ENCODE data around the gene TREM2. TPM values are rescaled to one million over a fixed set of nuclear protein-coding genes. Genes with fewer than 3 reads are reported as not detected.

Gene TREM2
- total and polyA plus RNA-seq, 2 of the 8 experiments (the other 6 are each of a cell fraction or from before 2014, with no cell fraction given) = 0.20 TPM; not detected in 1

DNA sequence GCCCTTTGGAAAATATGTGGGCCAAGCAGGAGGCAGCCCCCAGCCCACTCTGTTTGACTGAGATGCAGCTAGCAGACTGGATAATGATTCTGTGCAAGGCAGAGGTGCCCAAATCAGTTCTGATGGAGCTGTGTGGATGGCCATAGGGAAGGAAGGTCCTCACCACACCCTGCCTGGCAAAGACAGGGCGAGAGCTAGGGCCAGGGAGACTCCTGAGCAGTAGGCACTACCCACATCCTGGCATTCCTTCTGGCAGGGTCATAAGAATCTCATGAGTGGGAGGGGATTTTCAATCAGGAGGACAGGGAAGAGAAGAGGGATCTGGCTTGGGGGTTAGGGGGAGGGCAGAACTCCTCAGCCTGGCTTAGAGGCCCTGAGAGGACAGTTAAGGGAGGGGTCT lies 18.6 kb upstream of the TREM2 start (continued):
- TF ChIP-seq, protein P1, sequence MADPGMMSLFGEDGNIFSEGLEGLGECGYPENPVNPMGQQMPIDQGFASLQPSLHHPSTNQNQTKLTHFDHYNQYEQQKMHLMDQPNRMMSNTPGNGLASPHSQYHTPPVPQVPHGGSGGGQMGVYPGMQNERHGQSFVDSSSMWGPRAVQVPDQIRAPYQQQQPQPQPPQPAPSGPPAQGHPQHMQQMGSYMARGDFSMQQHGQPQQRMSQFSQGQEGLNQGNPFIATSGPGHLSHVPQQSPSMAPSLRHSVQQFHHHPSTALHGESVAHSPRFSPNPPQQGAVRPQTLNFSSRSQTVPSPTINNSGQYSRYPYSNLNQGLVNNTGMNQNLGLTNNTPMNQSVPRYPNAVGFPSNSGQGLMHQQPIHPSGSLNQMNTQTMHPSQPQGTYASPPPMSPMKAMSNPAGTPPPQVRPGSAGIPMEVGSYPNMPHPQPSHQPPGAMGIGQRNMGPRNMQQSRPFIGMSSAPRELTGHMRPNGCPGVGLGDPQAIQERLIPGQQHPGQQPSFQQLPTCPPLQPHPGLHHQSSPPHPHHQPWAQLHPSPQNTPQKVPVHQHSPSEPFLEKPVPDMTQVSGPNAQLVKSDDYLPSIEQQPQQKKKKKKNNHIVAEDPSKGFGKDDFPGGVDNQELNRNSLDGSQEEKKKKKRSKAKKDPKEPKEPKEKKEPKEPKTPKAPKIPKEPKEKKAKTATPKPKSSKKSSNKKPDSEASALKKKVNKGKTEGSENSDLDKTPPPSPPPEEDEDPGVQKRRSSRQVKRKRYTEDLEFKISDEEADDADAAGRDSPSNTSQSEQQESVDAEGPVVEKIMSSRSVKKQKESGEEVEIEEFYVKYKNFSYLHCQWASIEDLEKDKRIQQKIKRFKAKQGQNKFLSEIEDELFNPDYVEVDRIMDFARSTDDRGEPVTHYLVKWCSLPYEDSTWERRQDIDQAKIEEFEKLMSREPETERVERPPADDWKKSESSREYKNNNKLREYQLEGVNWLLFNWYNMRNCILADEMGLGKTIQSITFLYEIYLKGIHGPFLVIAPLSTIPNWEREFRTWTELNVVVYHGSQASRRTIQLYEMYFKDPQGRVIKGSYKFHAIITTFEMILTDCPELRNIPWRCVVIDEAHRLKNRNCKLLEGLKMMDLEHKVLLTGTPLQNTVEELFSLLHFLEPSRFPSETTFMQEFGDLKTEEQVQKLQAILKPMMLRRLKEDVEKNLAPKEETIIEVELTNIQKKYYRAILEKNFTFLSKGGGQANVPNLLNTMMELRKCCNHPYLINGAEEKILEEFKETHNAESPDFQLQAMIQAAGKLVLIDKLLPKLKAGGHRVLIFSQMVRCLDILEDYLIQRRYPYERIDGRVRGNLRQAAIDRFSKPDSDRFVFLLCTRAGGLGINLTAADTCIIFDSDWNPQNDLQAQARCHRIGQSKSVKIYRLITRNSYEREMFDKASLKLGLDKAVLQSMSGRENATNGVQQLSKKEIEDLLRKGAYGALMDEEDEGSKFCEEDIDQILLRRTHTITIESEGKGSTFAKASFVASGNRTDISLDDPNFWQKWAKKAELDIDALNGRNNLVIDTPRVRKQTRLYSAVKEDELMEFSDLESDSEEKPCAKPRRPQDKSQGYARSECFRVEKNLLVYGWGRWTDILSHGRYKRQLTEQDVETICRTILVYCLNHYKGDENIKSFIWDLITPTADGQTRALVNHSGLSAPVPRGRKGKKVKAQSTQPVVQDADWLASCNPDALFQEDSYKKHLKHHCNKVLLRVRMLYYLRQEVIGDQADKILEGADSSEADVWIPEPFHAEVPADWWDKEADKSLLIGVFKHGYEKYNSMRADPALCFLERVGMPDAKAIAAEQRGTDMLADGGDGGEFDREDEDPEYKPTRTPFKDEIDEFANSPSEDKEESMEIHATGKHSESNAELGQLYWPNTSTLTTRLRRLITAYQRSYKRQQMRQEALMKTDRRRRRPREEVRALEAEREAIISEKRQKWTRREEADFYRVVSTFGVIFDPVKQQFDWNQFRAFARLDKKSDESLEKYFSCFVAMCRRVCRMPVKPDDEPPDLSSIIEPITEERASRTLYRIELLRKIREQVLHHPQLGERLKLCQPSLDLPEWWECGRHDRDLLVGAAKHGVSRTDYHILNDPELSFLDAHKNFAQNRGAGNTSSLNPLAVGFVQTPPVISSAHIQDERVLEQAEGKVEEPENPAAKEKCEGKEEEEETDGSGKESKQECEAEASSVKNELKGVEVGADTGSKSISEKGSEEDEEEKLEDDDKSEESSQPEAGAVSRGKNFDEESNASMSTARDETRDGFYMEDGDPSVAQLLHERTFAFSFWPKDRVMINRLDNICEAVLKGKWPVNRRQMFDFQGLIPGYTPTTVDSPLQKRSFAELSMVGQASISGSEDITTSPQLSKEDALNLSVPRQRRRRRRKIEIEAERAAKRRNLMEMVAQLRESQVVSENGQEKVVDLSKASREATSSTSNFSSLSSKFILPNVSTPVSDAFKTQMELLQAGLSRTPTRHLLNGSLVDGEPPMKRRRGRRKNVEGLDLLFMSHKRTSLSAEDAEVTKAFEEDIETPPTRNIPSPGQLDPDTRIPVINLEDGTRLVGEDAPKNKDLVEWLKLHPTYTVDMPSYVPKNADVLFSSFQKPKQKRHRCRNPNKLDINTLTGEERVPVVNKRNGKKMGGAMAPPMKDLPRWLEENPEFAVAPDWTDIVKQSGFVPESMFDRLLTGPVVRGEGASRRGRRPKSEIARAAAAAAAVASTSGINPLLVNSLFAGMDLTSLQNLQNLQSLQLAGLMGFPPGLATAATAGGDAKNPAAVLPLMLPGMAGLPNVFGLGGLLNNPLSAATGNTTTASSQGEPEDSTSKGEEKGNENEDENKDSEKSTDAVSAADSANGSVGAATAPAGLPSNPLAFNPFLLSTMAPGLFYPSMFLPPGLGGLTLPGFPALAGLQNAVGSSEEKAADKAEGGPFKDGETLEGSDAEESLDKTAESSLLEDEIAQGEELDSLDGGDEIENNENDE (IDR thresholded peaks at IDR 0.05; ENCODE audit: insufficient replicate concordance, low read length) = no peak
- TF ChIP-seq RAD21 (IDR thresholded peaks at IDR 0.05 in 1 of 2, conservative IDR thresholded peaks at IDR 0.05 in 1 of 2; ENCODE audit: low read depth in 2 of 2, low read length in 2 of 2) (no peak), POU5F1 (IDR thresholded peaks at IDR 0.05; ENCODE audit: low read depth, low read length) (no peak), MAFK (IDR thresholded peaks at IDR 0.05; ENCODE audit: low read depth, low read length) (no peak), TAF1 (IDR thresholded peaks at IDR 0.05; ENCODE audit: low read depth, low read length) (no peak), KDM1A (IDR thresholded peaks at IDR 0.05; ENCODE audit: borderline replicate concordance, low read length) (no peak), BCL11A (IDR thresholded peaks at IDR 0.05; ENCODE audit: low read depth in 2 of 2, low read length in 2 of 2) (no peak), GABPA (IDR thresholded peaks at IDR 0.05; ENCODE audit: borderline replicate concordance, insufficient read depth, low read length) (no peak)
- TF ChIP-seq, protein P2, sequence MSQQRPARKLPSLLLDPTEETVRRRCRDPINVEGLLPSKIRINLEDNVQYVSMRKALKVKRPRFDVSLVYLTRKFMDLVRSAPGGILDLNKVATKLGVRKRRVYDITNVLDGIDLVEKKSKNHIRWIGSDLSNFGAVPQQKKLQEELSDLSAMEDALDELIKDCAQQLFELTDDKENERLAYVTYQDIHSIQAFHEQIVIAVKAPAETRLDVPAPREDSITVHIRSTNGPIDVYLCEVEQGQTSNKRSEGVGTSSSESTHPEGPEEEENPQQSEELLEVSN (IDR thresholded peaks at IDR 0.05) = no peak
